Measurements from ENCODE around the gene ZNF438. TPM values are rescaled to one million over a fixed set of nuclear protein-coding genes. Genes with fewer than 3 reads are reported as not detected.
"Not testable (repeated sequence)": the region's sequence is repeated elsewhere in the genome, so short reads cannot be mapped to it uniquely, and the experiment has no call there.

ZNF438 gene
- total RNA-seq, 2 experiments from 2014 or later = 2.1 to 2.5 TPM

DNA sequence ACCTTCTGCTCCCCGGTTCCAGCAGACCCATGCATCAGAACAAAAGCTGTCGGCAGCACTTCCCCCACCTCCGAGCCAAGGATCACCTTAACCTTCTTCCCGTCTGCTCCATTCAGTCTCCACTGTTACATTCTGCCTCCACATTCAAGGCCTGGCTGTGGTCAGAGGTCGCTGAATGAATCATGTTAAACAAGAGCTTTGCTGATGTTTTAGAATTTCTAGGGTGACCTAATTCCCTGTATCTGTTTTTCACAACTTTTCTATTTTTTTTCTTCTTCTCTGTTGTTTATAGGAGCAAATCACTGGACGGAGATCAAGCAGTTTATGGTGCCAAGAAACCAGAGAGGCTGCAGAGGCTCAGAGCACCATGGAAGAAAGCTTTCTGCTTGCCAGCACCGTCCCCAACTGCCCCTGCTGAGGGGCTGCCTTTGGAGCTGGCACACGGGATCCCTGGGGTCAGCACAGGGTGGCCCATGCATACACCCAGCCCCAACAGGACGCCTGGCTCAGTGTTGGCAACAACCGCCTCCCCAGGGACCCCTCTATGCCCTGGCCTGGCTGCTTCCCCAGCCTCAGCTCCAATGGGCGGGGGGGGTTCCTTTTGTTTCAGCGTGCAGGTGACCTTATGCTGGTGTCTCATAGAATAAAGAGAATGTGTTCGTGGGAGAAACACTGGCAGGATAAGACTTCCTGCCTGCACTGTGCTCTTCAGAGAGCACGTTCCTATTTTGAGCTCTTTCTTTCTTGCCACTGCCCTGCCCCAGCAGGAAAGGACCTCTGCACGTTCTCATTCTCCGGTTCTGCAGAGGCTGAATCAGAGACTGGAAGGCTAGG is 219.4 kb downstream of the ZNF438 start:
- Mint-ChIP-seq H3K9me3 (no peaks in the 10 kb centered on the region), H3K4me3 (peak overlapping the region; percentile 26), H3K27ac (no peak overlapping the region), H3K36me3 (no peaks in the 10 kb centered on the region), H3K27me3 (no peaks in the 10 kb centered on the region), H3K4me1 (peaks cover 26% of the 10 kb centered on the region)
- DNase-seq = no peak

DNA sequence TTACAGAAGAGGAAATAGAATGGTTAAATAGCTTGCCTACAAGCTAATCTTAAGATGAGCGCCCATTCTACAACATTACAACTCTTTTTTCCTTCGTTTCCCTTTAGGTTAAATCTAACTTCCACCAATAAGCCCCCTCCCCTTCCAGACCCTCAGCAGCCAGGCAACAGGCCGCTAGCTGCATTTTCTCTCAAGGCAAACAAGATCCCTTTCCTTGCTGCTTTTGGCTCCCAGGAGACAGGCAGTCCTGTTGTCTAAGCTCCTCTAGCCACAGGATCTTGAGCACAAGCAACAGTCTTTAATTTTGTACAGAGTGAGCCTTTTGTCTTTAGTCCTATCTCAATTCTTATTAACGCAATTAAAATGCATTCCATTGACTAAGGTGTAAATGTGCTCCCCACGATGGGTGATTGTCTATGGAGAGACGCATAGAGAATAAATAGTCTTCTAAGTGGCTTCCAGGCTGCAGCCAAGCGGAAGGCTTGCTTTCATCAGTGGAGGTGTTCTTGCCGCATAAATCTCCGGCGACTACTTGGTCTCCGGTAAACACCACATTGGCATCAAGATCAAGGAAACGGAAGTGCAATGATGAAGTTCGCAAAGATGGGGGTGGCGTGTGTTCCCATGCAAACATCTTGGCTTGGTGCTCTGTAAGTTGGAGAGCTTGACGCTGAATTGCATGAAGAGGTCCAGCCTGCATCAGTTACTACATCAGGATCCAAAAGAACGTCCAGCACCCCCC is 220.2 kb downstream of the ZNF438 start:
- no peaks in the 10 kb centered on the region for H3K36me3 Mint-ChIP-seq
- DNase-seq = no peak
- H3K4me1 Mint-ChIP-seq = peaks cover 27% of the 10 kb centered on the region
- H3K27ac Mint-ChIP-seq = no peak overlapping the region
- no peaks in the 10 kb centered on the region for H3K27me3 Mint-ChIP-seq
- H3K4me3 Mint-ChIP-seq = peak overlapping the region; percentile 26
- H3K9me3 Mint-ChIP-seq = no peaks in the 10 kb centered on the region

DNA sequence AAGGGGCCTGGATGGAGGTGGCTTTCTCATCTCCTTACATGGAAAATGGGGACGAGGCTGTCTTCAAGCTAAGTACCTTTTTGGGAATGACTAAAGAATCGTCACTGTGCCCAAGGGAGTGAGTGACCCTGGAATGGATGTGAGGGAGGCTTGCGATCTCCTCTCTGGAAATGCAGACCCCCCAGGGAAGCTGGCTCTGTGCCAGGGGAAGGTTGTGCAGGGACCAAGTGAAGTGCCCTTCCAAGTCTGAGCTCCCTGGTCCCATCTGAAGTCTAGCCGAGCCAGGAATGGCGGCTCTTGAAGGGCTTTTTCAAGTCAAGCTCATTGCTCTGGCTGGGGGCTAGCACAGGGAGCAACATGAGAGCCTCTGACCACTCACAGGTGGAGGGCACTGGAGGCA is 221.2 kb downstream of the ZNF438 start:
- no peak overlapping the region for H3K4me3 Mint-ChIP-seq

DNA sequence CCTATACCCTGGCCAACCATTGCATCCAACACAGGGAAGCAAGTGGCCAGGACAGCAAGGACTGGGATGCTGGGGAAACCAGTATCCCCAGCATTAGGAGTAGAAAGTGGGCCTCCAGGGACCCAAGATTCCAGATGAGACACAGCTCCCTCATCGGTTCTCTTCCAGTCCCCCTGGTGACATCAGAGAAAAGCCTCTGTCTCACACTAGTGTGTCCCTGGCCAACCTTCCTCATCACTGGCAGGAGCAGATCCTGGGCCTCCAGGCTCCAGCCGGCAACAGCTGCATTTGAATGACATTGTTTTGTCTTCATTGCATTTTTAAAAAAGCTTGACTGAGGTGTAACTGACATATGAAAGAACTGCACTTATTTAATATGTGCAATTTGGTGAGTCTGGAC is 224.8 kb downstream of the ZNF438 start:
- Mint-ChIP-seq H3K27me3 (no peaks in the 10 kb centered on the region), H3K9me3 (no peaks in the 10 kb centered on the region), H3K36me3 (no peaks in the 10 kb centered on the region), H3K4me1 (peaks cover 14% of the 10 kb centered on the region), H3K27ac (no peak overlapping the region), H3K4me3 (no peak overlapping the region)
- DNase-seq = no peak

More for the DNA sequence above, 221.2 kb downstream of the ZNF438 start:
- Mint-ChIP-seq H3K9me3 (no peaks in the 10 kb centered on the region), H3K27me3 (no peaks in the 10 kb centered on the region), H3K4me1 (peaks cover 27% of the 10 kb centered on the region), H3K27ac (no peak overlapping the region), H3K36me3 (no peaks in the 10 kb centered on the region)
- DNase-seq = no peak

DNA sequence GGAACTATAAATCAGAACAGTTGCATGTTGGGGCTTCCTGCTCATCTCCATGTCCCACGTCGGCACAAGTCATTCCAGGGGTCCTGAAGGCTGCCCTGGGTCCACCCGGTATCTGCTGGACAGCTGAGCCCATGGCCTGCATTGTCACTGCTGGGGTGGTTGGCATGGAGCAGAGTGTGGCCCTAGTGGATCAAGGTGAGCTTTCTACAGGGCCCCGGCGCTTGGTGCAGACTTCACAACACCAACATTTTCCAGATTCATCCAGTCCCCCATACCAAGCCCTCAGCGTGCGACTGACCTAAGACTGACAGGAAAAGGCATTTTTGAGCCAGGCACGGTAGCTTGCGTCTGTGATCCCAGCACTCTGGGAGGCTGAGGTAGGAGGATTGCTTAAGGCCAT is 226.6 kb downstream of the ZNF438 start:
- DNase-seq = no peak
- no peaks in the 10 kb centered on the region for H3K9me3 Mint-ChIP-seq
- no peak overlapping the region for H3K27ac Mint-ChIP-seq
- peaks cover 10% of the 10 kb centered on the region for H3K4me1 Mint-ChIP-seq
- no peaks in the 10 kb centered on the region for H3K36me3 Mint-ChIP-seq
- H3K4me3 Mint-ChIP-seq = no peak overlapping the region
- no peaks in the 10 kb centered on the region for H3K27me3 Mint-ChIP-seq

DNA sequence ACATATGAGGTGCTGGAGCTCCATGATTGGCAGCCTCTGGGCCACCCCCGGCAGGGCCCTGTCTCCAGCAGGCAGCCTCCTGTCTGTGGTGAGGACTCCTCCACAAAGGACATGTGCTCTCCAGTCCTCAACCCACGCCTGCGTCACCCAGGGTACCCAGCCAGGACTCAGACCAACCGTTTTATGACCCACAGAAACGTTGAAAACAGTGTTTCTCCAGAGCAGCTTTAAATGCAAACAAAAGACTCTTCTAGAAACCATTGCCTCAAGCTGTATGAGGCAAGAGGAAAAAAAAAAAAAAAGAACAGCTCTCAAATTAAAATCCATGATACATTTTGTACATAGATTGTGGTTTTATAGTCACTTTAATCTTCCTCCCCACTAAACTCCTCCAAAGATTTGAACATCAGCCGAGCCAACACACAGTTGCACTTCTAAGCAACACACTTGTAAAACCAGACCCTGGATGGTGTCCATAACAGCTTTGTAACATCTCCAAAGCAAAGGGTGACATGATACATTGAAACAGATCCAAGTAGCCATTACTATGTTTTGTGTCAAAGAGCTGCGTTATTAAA is 227.1 kb downstream of the ZNF438 start:
- Mint-ChIP-seq H3K27ac (no peak overlapping the region), H3K36me3 (no peaks in the 10 kb centered on the region), H3K27me3 (no peaks in the 10 kb centered on the region), H3K4me1 (peaks cover 10% of the 10 kb centered on the region), H3K9me3 (no peaks in the 10 kb centered on the region), H3K4me3 (no peak overlapping the region)
- no peak for DNase-seq

DNA sequence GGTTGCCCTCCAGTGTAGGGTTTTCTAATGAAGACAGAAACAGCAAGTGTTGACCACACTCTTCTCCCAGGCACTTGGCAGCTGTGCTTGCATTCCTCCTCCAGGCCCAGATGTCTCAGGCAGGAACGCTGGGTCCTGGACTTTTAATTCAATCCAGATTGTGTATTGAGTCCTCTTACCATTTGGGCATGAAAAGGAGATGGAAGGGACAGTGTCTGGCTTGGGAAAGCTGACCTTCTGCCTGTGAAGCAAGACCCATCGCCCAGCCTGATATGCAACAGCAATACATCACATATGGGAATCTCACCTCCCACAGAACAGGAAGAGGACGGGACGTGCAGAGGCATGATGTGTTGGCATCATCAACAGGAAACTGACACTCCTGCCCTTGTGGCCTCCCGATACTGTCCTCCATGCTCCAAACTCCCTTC is 227.8 kb downstream of the ZNF438 start:
- Mint-ChIP-seq H3K27ac (no peak overlapping the region), H3K36me3 (no peaks in the 10 kb centered on the region), H3K27me3 (no peaks in the 10 kb centered on the region), H3K9me3 (no peaks in the 10 kb centered on the region), H3K4me1 (peaks cover 10% of the 10 kb centered on the region), H3K4me3 (no peak overlapping the region)
- no peak for DNase-seq

DNA sequence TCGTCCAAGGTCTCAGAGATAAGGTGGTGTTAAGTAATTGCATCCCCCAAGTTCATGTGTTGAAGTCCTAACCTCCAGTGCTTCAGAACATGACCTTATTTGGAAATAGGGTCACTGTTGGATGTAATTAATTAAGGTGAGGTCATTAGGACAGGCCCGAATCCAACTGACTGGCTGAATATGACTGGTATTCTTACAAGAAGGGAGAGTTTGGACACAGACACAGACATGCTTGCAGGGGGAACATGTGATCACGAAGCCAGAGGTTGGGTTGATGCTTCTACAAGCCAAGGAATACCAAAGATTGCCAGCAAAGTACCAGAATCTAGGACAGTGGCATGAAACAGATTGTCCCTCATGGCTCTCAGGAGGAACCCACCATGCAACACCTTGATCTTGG is 228.6 kb downstream of the ZNF438 start:
- Mint-ChIP-seq H3K27ac (no peak overlapping the region), H3K4me1 (peaks cover 10% of the 10 kb centered on the region), H3K4me3 (no peak overlapping the region), H3K9me3 (no peaks in the 10 kb centered on the region), H3K27me3 (no peaks in the 10 kb centered on the region), H3K36me3 (no peaks in the 10 kb centered on the region)
- no peak for DNase-seq

DNA sequence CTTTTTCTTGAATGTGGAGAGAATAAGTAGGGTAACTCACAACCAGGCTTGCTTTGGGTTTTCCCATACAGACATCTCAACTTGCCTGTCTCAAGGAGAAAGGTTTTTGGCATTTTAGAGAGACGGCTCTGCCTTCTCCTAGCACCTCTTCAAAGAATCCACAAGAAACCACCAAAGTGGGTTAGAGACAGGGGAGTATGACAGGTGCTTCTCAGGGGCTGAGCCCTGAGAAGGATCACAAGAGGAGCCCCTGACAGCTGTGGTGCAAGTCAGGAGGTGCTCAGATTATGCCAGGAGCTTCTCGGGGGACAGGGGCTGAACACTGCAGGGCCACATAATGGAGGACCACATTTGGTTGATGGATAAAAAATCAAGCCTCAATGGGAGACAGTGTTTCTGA is 231.3 kb downstream of the ZNF438 start:
- Mint-ChIP-seq H3K4me3 (no peak overlapping the region), H3K9me3 (no peaks in the 10 kb centered on the region), H3K4me1 (peaks cover 8% of the 10 kb centered on the region), H3K27ac (no peak overlapping the region), H3K27me3 (no peaks in the 10 kb centered on the region), H3K36me3 (no peaks in the 10 kb centered on the region)
- DNase-seq = no peak

DNA sequence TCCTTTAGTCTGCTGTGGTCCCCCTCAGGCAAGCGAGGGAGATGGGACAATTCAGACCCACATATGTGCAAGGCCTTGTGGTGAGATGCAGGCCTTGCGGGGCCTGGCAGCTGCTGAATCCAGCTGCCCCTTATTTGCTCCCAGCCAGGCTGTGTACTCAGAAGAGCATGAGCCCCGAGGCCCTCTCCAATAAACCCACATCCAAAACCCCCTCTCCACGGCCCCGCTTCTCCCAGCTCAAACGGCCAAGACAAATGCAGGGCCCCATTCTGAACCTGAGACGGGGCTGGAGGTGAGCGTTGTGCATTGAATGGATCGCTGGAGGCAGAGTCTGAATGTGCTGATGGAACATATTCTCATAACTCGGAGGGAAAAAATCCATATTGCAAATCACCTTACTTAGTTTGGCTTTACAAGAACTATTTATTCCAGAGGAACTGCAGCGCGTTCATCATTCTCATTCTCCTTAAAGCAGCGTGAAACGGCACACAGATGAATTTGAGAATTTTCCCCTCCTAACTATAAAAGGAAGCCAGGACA is 232.9 kb downstream of the ZNF438 start:
- H3K4me1 Mint-ChIP-seq = no peaks in the 10 kb centered on the region
- no peaks in the 10 kb centered on the region for H3K9me3 Mint-ChIP-seq
- no peak overlapping the region for H3K4me3 Mint-ChIP-seq
- H3K36me3 Mint-ChIP-seq = no peaks in the 10 kb centered on the region
- DNase-seq = no peak
- no peaks in the 10 kb centered on the region for H3K27me3 Mint-ChIP-seq
- no peak overlapping the region for H3K27ac Mint-ChIP-seq

DNA sequence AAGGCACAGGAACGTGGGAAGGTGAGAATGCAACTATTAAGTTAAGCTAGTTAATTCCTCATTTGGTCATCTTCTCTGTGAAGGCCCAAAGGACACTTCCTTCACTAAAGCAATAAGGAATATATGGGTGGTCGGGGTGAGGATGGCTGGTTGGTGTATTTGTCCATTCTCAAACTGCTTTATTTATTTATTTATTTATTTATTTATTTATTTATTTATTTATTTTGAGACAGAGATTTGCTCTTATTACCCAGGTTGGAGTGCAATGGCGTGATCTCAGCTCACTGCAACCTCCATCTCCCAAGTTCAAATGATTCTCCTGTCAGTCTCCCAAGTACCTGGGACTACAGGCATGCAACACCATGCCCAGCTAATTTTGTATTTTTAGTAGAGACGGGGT is 236.6 kb downstream of the ZNF438 start:
- not testable (repeated sequence) for H3K36me3 Mint-ChIP-seq, H3K27me3 Mint-ChIP-seq, H3K4me3 Mint-ChIP-seq, DNase-seq, H3K27ac Mint-ChIP-seq, H3K9me3 Mint-ChIP-seq
- H3K4me1 Mint-ChIP-seq = peaks cover 17% of the 10 kb centered on the region

All from activated naive CD8-positive, alpha-beta T cell treated with anti-CD3 and anti-CD28 coated beads for 36 hours (primary cell).